ENCODE results near the gene MAPKAP1.

The MAPKAP1 gene

DNA sequence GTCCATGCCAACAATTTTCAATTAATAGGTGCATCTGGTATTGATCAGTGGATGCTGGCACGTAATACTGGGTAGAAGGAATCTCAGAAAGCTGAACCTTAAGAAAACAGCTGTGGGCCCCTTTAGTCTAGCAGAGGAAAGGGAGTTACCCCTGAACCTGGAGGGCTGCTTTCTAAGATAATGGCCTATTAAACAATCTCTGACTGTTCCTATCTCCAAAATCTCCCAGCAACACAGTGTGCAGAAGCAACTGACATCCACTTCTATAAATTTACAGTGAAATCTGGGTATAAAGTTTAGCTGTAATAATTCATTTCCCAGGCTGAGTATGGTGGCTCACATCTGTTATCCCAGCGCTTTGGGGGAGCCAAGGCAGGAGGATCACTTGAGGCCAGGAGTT lies 198.8 kb downstream of the MAPKAP1 start:
- TF ChIP-seq, protein P1, sequence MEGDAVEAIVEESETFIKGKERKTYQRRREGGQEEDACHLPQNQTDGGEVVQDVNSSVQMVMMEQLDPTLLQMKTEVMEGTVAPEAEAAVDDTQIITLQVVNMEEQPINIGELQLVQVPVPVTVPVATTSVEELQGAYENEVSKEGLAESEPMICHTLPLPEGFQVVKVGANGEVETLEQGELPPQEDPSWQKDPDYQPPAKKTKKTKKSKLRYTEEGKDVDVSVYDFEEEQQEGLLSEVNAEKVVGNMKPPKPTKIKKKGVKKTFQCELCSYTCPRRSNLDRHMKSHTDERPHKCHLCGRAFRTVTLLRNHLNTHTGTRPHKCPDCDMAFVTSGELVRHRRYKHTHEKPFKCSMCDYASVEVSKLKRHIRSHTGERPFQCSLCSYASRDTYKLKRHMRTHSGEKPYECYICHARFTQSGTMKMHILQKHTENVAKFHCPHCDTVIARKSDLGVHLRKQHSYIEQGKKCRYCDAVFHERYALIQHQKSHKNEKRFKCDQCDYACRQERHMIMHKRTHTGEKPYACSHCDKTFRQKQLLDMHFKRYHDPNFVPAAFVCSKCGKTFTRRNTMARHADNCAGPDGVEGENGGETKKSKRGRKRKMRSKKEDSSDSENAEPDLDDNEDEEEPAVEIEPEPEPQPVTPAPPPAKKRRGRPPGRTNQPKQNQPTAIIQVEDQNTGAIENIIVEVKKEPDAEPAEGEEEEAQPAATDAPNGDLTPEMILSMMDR (IDR thresholded peaks at IDR 0.05; ENCODE audit: insufficient read depth, low read depth, low read length, missing control alignments), result no peak
- DNase-seq (ENCODE audit: low read depth), result no peak
- H3K4me3 ChIP-seq (ENCODE audit: low read length), result no peak overlapping the region

DNA sequence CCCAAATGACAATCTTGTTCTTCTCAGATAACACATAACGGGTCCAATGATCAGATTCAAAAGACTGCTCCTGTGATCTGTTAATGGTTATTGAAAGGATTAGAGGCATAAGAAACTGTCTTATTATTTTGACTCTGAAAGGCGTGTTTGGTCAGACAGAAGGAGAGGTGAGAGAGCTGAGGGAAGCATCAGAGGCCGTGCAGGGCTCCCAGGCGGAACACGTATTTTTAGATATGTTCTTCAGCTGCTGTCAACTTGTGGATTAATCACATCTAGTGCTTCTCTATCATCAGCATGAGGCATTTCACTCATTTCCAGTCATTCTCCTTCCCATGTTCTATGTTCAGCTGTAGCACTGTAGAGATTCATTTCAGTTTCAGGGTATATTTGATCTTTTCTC lies 199.8 kb downstream of the MAPKAP1 start:
- TF ChIP-seq, protein P1 (IDR thresholded peaks at IDR 0.05; ENCODE audit: insufficient read depth, low read depth, low read length, missing control alignments), result no peak
- no peak overlapping the region for H3K4me3 ChIP-seq (ENCODE audit: low read length)
- DNase-seq (ENCODE audit: low read depth), result no peak

DNA sequence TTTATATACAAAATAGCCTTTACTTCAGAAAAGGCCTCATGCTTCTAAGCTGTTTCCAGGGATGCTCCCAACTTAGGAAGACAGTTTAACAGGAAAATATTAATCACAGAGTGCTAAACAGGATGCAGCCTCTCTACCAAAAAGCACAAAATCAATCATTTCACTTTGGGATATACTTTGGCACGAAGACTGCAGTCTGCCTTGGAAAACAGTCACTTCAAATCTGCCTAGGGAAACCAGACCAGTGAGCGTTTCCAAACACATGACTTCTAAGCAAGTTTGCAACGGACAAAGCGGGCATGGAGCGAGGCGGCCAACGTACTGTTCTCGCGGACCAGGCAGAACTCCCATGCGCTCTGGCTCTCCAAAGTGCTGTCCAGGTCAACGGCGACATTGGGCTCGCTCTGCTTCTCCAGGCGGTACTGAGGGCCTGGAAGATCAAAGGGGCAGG lies 201.0 kb downstream of the MAPKAP1 start:
- TF ChIP-seq, protein P1 (IDR thresholded peaks at IDR 0.05; ENCODE audit: insufficient read depth, low read depth, low read length, missing control alignments), result no peak
- no peak overlapping the region for H3K4me3 ChIP-seq (ENCODE audit: low read length)
- no peak for DNase-seq (ENCODE audit: low read depth)

DNA sequence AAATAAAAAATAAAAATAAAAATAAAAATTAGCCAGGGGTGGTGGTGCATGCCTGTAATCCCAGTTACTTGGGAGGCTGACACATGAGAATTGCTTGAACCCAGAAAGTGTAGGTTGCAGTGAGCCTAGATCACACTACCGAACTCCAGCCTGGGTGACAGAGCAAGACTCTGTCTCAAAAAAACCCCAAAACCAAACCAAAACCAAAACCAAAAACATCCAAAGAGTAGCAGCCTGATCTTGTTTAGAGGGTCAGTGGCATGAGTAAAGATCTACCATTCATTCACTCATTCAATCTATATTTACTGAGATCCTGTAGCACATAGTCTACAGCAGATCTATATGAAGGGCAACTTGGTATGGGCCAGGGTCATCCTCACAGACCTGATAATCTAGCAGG lies 202.4 kb downstream of the MAPKAP1 start:
- DNase-seq (ENCODE audit: low read depth), result no peak
- TF ChIP-seq, protein P1 (IDR thresholded peaks at IDR 0.05; ENCODE audit: insufficient read depth, low read depth, low read length, missing control alignments), result no peak
- no peak overlapping the region for H3K4me3 ChIP-seq (ENCODE audit: low read length)

DNA sequence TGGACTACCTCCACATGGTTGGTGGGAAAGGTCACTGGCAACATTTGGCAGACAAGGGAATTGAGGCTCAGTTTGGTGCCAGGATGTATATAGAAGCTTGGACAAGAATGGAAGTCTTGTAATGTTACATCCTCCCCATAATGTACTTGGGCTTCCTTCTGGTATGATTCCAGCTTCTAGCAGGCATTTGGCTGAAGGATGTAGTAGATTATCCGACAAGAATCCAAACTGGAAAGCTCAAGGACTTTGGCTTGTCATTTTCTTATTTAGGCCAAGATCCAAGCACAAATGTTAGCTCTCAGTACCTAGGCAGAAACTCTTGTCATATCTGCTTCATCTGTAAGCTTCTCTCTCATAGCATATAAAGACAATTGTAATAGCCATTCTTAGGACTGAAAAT lies 209.1 kb downstream of the MAPKAP1 start:
- no peak for DNase-seq (ENCODE audit: low read depth)
- TF ChIP-seq, protein P1 (IDR thresholded peaks at IDR 0.05; ENCODE audit: insufficient read depth, low read depth, low read length, missing control alignments), result no peak
- no peak overlapping the region for H3K4me3 ChIP-seq (ENCODE audit: low read length)

DNA sequence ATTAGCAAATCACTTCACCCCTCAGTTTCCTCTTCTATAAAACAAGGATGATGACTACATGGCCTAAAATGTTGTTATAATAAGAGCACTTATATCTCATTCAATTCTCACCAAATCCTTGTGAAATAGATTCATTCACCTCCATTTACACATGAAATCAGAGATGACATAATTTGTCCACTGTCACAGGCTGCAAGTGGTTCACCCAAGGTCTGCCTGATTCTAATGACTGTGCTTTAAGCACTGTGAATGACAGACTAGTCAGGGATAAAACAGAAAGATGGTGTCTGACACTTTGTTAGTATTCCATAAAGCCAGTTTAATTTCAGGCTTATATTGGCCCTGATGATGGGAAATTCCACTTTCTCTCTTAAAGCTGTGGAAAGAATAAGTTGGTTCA lies 209.5 kb downstream of the MAPKAP1 start:
- H3K4me3 ChIP-seq (ENCODE audit: low read length), result no peak overlapping the region
- TF ChIP-seq, protein P1 (IDR thresholded peaks at IDR 0.05; ENCODE audit: insufficient read depth, low read depth, low read length, missing control alignments), result no peak
- DNase-seq (ENCODE audit: low read depth), result no peak

DNA sequence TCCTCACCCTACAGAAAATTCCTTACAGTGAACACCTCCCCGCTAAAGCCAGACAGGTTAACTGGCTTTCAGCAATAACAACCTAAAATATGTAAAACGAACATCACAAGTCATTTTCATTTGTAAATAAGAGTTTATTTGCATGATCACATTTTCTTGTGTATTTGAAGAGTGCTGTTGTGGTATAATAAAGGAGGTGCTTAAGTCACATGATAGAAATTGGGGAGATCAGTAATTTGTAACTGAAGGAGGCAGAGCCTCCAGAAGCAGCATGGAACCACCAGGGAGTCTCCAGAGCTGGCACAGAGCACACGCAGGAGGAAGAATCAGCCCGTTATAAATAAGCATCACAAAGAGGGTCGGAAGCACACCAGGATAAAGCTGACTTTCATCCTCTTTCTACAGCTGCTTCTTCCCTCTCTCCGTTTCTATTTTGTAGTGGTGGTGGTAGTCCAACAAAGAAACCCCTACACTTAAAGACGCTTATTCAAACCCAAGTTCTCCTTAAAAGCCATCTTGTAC lies 210.6 kb downstream of the MAPKAP1 start:
- H3K4me3 ChIP-seq (ENCODE audit: low read length), result no peak overlapping the region
- no peak for DNase-seq (ENCODE audit: low read depth)
- TF ChIP-seq, protein P1 (IDR thresholded peaks at IDR 0.05; ENCODE audit: insufficient read depth, low read depth, low read length, missing control alignments), result no peak
